PFSK-1 (cell line): Measurements from ENCODE around the gene HOXC12.

Experiments
- FOXP2 ChIP-seq: optimal IDR thresholded peaks from 2 replicates; pipeline ENCODE3; 2011; ENCODE audit warnings: borderline replicate concordance, control low read depth, inconsistent platforms; ENCODE audit not compliant: insufficient read depth; ENCODE audit errors: extremely low read length, extremely low read depth
- POLR2AphosphoS5 ChIP-seq: IDR thresholded peaks from 2 replicates; pipeline ENCODE4 v1.6.1; 2012; ENCODE audit warnings: low read depth, mild to moderate bottlenecking, control low read depth, low read length, moderate library complexity
- SIN3A ChIP-seq: IDR thresholded peaks from 2 replicates; pipeline ENCODE4 v1.6.1; 2012; ENCODE audit warnings: mild to moderate bottlenecking, low read length, moderate library complexity, borderline replicate concordance; ENCODE audit not compliant: insufficient read depth
- TAF1 ChIP-seq: IDR thresholded peaks from 2 replicates; pipeline ENCODE4 v1.6.1; 2012; ENCODE audit warnings: low read length, control low read depth, borderline replicate concordance; ENCODE audit not compliant: insufficient read depth
- TF ChIP-seq, protein P1 (sequence below), 2 experiments: IDR thresholded peaks; 2 replicates each; pipeline versions ENCODE4 v1.6.1 to v1.8.0; 2011 to 2012; ENCODE audit warnings: low read depth in 2 of 2, low read length in 2 of 2, control low read depth in 1 of 2, inconsistent platforms in 1 of 2, mild to moderate bottlenecking in 1 of 2, moderate library complexity in 1 of 2; ENCODE audit not compliant: insufficient read depth in 1 of 2

DNA sequence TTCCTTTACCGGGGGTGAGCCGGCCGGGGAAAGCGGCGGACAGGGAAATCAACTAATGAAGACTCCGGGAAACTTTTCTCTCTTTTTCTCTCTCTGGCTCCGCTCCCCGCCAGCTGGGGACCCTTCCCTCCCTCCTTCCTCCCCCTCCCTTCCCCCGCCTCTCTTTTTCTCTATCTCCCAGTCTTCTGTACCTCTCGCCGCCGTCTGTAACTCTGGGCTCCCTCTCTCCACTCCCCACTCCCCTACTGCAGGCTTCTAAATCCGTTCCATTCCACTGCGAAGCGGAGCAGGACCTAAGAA lies 11.3 kb downstream of the HOXC12 start:
- no peak for TF ChIP-seq POLR2AphosphoS5
- no peak for TF ChIP-seq FOXP2
- TF ChIP-seq, protein P1, sequence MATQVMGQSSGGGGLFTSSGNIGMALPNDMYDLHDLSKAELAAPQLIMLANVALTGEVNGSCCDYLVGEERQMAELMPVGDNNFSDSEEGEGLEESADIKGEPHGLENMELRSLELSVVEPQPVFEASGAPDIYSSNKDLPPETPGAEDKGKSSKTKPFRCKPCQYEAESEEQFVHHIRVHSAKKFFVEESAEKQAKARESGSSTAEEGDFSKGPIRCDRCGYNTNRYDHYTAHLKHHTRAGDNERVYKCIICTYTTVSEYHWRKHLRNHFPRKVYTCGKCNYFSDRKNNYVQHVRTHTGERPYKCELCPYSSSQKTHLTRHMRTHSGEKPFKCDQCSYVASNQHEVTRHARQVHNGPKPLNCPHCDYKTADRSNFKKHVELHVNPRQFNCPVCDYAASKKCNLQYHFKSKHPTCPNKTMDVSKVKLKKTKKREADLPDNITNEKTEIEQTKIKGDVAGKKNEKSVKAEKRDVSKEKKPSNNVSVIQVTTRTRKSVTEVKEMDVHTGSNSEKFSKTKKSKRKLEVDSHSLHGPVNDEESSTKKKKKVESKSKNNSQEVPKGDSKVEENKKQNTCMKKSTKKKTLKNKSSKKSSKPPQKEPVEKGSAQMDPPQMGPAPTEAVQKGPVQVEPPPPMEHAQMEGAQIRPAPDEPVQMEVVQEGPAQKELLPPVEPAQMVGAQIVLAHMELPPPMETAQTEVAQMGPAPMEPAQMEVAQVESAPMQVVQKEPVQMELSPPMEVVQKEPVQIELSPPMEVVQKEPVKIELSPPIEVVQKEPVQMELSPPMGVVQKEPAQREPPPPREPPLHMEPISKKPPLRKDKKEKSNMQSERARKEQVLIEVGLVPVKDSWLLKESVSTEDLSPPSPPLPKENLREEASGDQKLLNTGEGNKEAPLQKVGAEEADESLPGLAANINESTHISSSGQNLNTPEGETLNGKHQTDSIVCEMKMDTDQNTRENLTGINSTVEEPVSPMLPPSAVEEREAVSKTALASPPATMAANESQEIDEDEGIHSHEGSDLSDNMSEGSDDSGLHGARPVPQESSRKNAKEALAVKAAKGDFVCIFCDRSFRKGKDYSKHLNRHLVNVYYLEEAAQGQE (IDR thresholded peaks at IDR 0.05; ENCODE audit: insufficient read depth in 1 of 2, low read depth in 2 of 2, low read length in 2 of 2), result no peak
- no peak for TF ChIP-seq SIN3A
- no peak for TF ChIP-seq TAF1
